A673 (cell line): Measurements from ENCODE around the gene ATP5F1E.

Experiments used
- EZH2 ChIP-seq: fragments of 200-600 bp; sonication (generic); IDR thresholded peaks from 2 replicates; pipeline ENCODE4 v1.6.1; 2017; ENCODE audit warnings: borderline replicate concordance, low read depth, mild to moderate bottlenecking, mixed read lengths, antibody characterized with exemption, low read length; ENCODE audit not compliant: poor library complexity, severe bottlenecking
- TF ChIP-seq, protein P1 (sequence below): fragments of 300-800, 200-600 bp; sonication (generic); conservative IDR thresholded peaks from 2 replicates; pipeline ENCODE4 v1.5.1; 2017; ENCODE audit warnings: low read depth, mild to moderate bottlenecking, antibody characterized with exemption, low read length, moderate library complexity, mixed read lengths

DNA sequence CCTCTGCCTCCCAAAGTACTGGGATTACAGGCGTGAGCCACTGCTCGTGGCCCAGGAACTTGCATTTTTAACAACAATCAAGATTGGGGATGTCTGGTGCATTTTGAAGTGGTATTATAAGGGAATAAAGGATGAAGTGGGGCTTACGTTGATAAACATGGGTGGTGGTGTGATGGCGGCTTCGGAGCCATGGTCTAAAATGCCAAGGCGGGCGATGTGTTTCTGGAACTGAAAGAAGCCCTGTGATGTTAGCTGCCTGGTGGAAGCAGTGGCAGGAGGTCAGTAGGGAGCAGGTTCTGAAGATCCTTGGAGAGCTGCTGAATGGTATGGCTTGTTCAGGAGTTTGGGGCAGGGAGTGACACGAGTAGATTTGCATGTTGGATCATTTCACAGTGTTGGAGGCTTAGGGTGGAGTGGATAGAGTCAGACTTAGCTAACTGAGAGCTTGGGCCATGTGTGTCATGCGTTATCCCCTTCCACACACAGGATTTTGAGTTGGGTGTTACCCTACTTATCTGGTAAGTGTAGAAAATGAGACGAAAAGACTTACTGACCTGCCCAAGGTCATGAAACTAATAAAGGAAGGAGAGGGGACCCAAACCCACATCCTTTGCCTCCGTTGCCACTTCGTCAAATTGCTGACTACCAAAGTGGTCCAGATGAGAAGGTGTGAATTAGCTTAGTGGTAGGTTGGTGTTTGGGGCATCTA, 49.6 kb downstream of the ATP5F1E start:
- TF ChIP-seq, protein P1, sequence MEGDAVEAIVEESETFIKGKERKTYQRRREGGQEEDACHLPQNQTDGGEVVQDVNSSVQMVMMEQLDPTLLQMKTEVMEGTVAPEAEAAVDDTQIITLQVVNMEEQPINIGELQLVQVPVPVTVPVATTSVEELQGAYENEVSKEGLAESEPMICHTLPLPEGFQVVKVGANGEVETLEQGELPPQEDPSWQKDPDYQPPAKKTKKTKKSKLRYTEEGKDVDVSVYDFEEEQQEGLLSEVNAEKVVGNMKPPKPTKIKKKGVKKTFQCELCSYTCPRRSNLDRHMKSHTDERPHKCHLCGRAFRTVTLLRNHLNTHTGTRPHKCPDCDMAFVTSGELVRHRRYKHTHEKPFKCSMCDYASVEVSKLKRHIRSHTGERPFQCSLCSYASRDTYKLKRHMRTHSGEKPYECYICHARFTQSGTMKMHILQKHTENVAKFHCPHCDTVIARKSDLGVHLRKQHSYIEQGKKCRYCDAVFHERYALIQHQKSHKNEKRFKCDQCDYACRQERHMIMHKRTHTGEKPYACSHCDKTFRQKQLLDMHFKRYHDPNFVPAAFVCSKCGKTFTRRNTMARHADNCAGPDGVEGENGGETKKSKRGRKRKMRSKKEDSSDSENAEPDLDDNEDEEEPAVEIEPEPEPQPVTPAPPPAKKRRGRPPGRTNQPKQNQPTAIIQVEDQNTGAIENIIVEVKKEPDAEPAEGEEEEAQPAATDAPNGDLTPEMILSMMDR: no peak
- TF ChIP-seq EZH2: no peak
